Pancreas (tissue), 10 donors: ENCODE results near the gene CHRNA4. TPM values are rescaled to one million over a fixed set of nuclear protein-coding genes. Genes with fewer than 3 reads are reported as not detected.

Experiments
- ATAC-seq, 4 donors: fragments of 200-7000 bp; cut with Tn5 transposase; one replicate each; pipeline versions ENCODE4 v1.8.0 to v1.9.1; 2020; ENCODE audit warnings: mild to moderate bottlenecking in 4 of 4, moderate library complexity in 4 of 4
- DNase-seq, 6 donors: peaks; one replicate each; pipeline ENCODE4 v3.0.0-alpha.2; 2020
- FAIRE-seq: peaks from 2 replicates; lab custom pipeline; 2012; peaks lifted over from hg19 to GRCh38; lab: Jason Lieb, UNC
- H3K27ac ChIP-seq, 4 donors: fragments of 200-600 bp; sonication (generic); 1 replicate in 3 of 4; 2 replicates in 1 of 4; pipeline versions ENCODE4 v1.5.0 to v1.8.0; 2020
- H3K27me3 ChIP-seq, 4 donors: fragments of 200-600 bp; one replicate each; pipeline ENCODE4 v1.8.0; 2021
- H3K36me3 ChIP-seq, 3 donors: fragments of 200-600 bp; sonication (generic) in 1 of 3; one replicate each; pipeline versions ENCODE4 v1.5.0 to v1.8.0; 2020 to 2021
- H3K4me1 ChIP-seq, 3 donors: fragments of 200-600 bp; one replicate each; pipeline ENCODE4 v1.8.0; 2021
- H3K4me3 ChIP-seq, 4 donors: fragments of 200-600 bp; sonication (generic) in 2 of 4; one replicate each; pipeline versions ENCODE4 v1.5.0 to v1.8.0; 2020 to 2021
- H3K9me3 ChIP-seq, 4 donors: fragments of 200-600 bp; one replicate each; pipeline ENCODE4 v1.8.0; 2021
- CTCF ChIP-seq, 4 donors: fragments of 200-600 bp; sonication (generic) in 3 of 4; IDR thresholded peaks; one replicate each; pipeline versions ENCODE4 v1.5.0 to v1.8.0; 2021; ENCODE audit warnings: antibody characterized with exemption in 4 of 4
- WGBS, 2 donors: extraction: QIAGEN DNeasy Blood & Tissue Kit; methylation state at CpG; one replicate each; pipeline ENCODE4 v1.1.7; 2013; 5-methylcytosine and 5-hydroxymethylcytosine counted together
- intact Hi-C, 3 donors: fragments of 100-400 bp; cut with DNase I; formaldehyde crosslinking; loops; one replicate each; pipeline versions ENCODE4 v1.11.1 to v1.14.2; 2022
- polyA plus RNA-seq, 2 donors: library from polyadenylated mRNA; stranded (reverse); fragments of 200-250 nt; gene quantifications; one replicate each; pipeline ENCODE4 v1.2.3, GENCODE V29; 2013
- total RNA-seq, 6 donors: library from RNA; stranded (reverse); fragmentation: NEBNext Ultra II Directional in 4 of 6; extraction: Animal tissue kit (Norgen Biotek cat#: 25700) in 4 of 6; gene quantifications; one replicate each; pipeline versions ENCODE4 v1.2.1 to v1.2.4, GENCODE V29; 2021 to 2023
- donor health status: healthy with polysubstance abuse.
- donor health status: DM: no; HTN: no; CAD: no; lungs with moderate emphysema.
- donor health status: DM: no; HTN: no; CAD: no.
- donor health status: control.
- donor health status: control.
- donor health status: Bipolar disorder and iron deficiency.
- donor health status: DM: yes; HTN: yes; CAD: no.
- donor health status: DM: no; HTN: no; CAD: no.
- donor health status: DM: no; HTN: no; CAD: no.
- donor health status: DM: yes; HTN: yes; CAD: no.

The CHRNA4 gene
- total and polyA plus RNA-seq, 8 donors = 0.02 to 0.47 TPM; not detected in 6

GRCh38 chr20:63314566-63315239 lies 46.4 kb downstream of the CHRNA4 start:
- WGBS, 2 donors = 52 to 66% methylated on average over 21 of the region's 21 CpGs
- H3K36me3 ChIP-seq = no peaks in the 10 kb centered on the region
- ATAC-seq (no peak), FAIRE-seq (no peak), DNase-seq (peak in 3 of 6 donors; percentile 17 to 55 (median 46))
- H3K27ac ChIP-seq = no peak overlapping the region
- no peak for TF ChIP-seq CTCF (IDR thresholded peaks at IDR 0.05)
- H3K4me1 ChIP-seq = no peaks in the 10 kb centered on the region
- no peaks in the 10 kb centered on the region for H3K27me3 ChIP-seq
- intact Hi-C loops = no loop called here
- no peaks in the 10 kb centered on the region for H3K9me3 ChIP-seq
- H3K4me3 ChIP-seq = no peak overlapping the region

GRCh38 chr20:63314015-63314471 lies 47.1 kb downstream of the CHRNA4 start:
- Histone ChIP-seq H3K4me1 (no peaks in the 10 kb centered on the region), H3K4me3 (no peak overlapping the region), H3K27me3 (peaks cover 0 to 4% (median 1%) of the 10 kb centered on the region in 4 donors), H3K27ac (no peak overlapping the region), H3K36me3 (no peaks in the 10 kb centered on the region), H3K9me3 (no peaks in the 10 kb centered on the region)
- FAIRE-seq (no peak), DNase-seq (peak in 1 of 6 donors; percentile 15), ATAC-seq (peak in 1 of 4 donors; percentile 33)
- intact Hi-C loops = no loop called here
- 34 to 46% methylated on average over 9 of the region's 9 CpGs for WGBS, 2 donors
- TF ChIP-seq CTCF (IDR thresholded peaks at IDR 0.05) = no peak

- DNase-seq = peak in 2 of 6 donors; percentile 23 to 55
- no peak for FAIRE-seq
- no peak for TF ChIP-seq CTCF (IDR thresholded peaks at IDR 0.05)
- no peaks in the 10 kb centered on the region for H3K9me3 ChIP-seq
- H3K27me3 ChIP-seq = peaks cover 0 to 9% (median 2%) of the 10 kb centered on the region in 4 donors
- 52 to 62% methylated on average over 21 to 25 of the region's 25 CpGs for WGBS, 2 donors
- no peaks in the 10 kb centered on the region for H3K4me1 ChIP-seq
- ATAC-seq = no peak
- no peak overlapping the region for H3K27ac ChIP-seq
- H3K4me3 ChIP-seq = no peak overlapping the region
- intact Hi-C loops = no loop called here
- H3K36me3 ChIP-seq = no peaks in the 10 kb centered on the region
Observed at GRCh38 chr20:63313349-63314014, 47.7 kb downstream of the CHRNA4 start.

GRCh38 chr20:63312690-63313348 lies 48.3 kb downstream of the CHRNA4 start:
- no peak overlapping the region for H3K4me3 ChIP-seq
- peaks cover 0 to 14% (median 2%) of the 10 kb centered on the region in 4 donors for H3K27me3 ChIP-seq
- no peaks in the 10 kb centered on the region for H3K9me3 ChIP-seq
- ATAC-seq (no peak), FAIRE-seq (no peak), DNase-seq (peak in 2 of 6 donors; percentile 28 to 71)
- H3K36me3 ChIP-seq = no peaks in the 10 kb centered on the region
- no peak overlapping the region for H3K27ac ChIP-seq
- intact Hi-C loops = no loop called here
- no peaks in the 10 kb centered on the region for H3K4me1 ChIP-seq
- no peak for TF ChIP-seq CTCF (IDR thresholded peaks at IDR 0.05)
- 62 to 75% methylated on average over 15 to 22 of the region's 22 CpGs for WGBS, 2 donors
